B cell (primary cell): ENCODE data around the gene TMUB2. TPM values are rescaled to one million over a fixed set of nuclear protein-coding genes. Genes with fewer than 3 reads are reported as not detected.

Source experiments
- ATAC-seq: fragments of 200-7000 bp; cut with Tn5 transposase; one replicate; pipeline ENCODE4 v1.10.0; 2021; ENCODE audit warnings: low read depth, mild to moderate bottlenecking, moderate number of reproducible peaks, moderate library complexity
- CTCF ChIA-PET: fragments of 350-600 bp; sonication (Branson Sonifier 250); formaldehyde crosslinking; loops from one replicate; lab custom pipeline; 2021; ENCODE audit warnings: antibody characterized with exemption, inconsistent platforms; lab: Charles Lee
- POLR2A ChIA-PET: fragments of 350-600 bp; sonication (Branson Sonifier 250); formaldehyde crosslinking; loops from one replicate; lab custom pipeline; 2021; ENCODE audit warnings: antibody characterized with exemption; lab: Charles Lee
- DNase-seq: peaks from one replicate; pipeline ENCODE4 v3.0.0; 2013
- H2AFZ ChIP-seq: 2 replicates; pipeline ENCODE4 v1.6.1; 2012; ENCODE audit warnings: mild to moderate bottlenecking, low read depth, low read length; ENCODE audit not compliant: insufficient read depth, poor library complexity, severe bottlenecking
- H3K27ac ChIP-seq, 2 donors: 1 replicate in 1 of 2; 2 replicates in 1 of 2; pipeline ENCODE4 v1.5.1; 2012 to 2013; ENCODE audit warnings: low read length in 2 of 2, mild to moderate bottlenecking in 2 of 2, moderate library complexity in 1 of 2
- H3K27me3 ChIP-seq, 4 experiments: fragments of 200-600 bp in 1 of 4; sonication (generic) in 1 of 4; replicated peaks in 1 of 4; 1 replicate in 2 of 4; 2 replicates in 2 of 4; pipeline versions ENCODE4 v1.6.1 to v1.7.0; 2013 to 2016; ENCODE audit warnings: low read length in 3 of 4, mild to moderate bottlenecking in 2 of 4, mixed read lengths in 1 of 4, moderate library complexity in 1 of 4; ENCODE audit not compliant: insufficient read depth in 4 of 4, control insufficient read depth in 3 of 4; ENCODE audit errors: control extremely low read depth in 1 of 4
- H3K36me3 ChIP-seq, 2 experiments: replicated peaks in 1 of 2; 1 replicate in 1 of 2; 2 replicates in 1 of 2; pipeline versions ENCODE4 v1.6.1 to v1.7.1; 2013; ENCODE audit warnings: low read length in 1 of 2; ENCODE audit not compliant: insufficient read depth in 2 of 2, control insufficient read depth in 1 of 2; ENCODE audit errors: control extremely low read depth in 1 of 2, extremely low read depth in 1 of 2
- H3K4me1 ChIP-seq, 2 donors: fragments of 200-600 bp in 1 of 2; sonication (generic) in 1 of 2; 1 replicate in 1 of 2; 2 replicates in 1 of 2; pipeline versions ENCODE4 v1.5.1 to v1.6.1; 2013 to 2017; ENCODE audit warnings: low read length in 2 of 2; ENCODE audit not compliant: control insufficient read depth in 2 of 2, insufficient read depth in 2 of 2
- H3K4me2 ChIP-seq: replicated peaks from 2 replicates; pipeline ENCODE3; 2012; ENCODE audit warnings: mild to moderate bottlenecking, low read depth, low read length; ENCODE audit not compliant: poor library complexity, severe bottlenecking
- H3K4me3 ChIP-seq, 5 experiments: fragments of 200-600 bp in 1 of 5; sonication (generic) in 1 of 5; 1 replicate in 3 of 5; 2 replicates in 2 of 5; pipeline versions ENCODE4 v1.5.1 to v1.7.0; 2011 to 2016; ENCODE audit warnings: low read length in 4 of 5, mild to moderate bottlenecking in 4 of 5, low read depth in 2 of 5, control low read depth in 1 of 5, moderate library complexity in 1 of 5; ENCODE audit not compliant: insufficient read depth in 1 of 5; ENCODE audit errors: control extremely low read depth in 1 of 5, extremely low read depth in 1 of 5
- H3K79me2 ChIP-seq: fragments of 200-600 bp; sonication (generic); one replicate; pipeline ENCODE4 v1.6.0; 2016; ENCODE audit warnings: low read length; ENCODE audit not compliant: control insufficient read depth, insufficient read depth
- H3K9ac ChIP-seq: fragments of 200-600 bp; sonication (generic); 2 replicates; pipeline ENCODE4 v1.6.1; 2017; ENCODE audit warnings: mild to moderate bottlenecking, low read length, moderate library complexity
- H3K9me3 ChIP-seq, 3 donors: one replicate each; pipeline versions ENCODE4 v1.6.1 to v1.7.1; 2013; ENCODE audit warnings: low read length in 2 of 3; ENCODE audit not compliant: control insufficient read depth in 2 of 3, insufficient read depth in 1 of 3; ENCODE audit errors: control extremely low read depth in 1 of 3
- H4K20me1 ChIP-seq: 2 replicates; pipeline ENCODE4 v1.6.0; 2012; ENCODE audit warnings: mild to moderate bottlenecking, low read length; ENCODE audit not compliant: insufficient read depth, control insufficient read depth, poor library complexity, severe bottlenecking
- H3K27ac Mint-ChIP-seq: one replicate; pipeline ENCODE4 v1.8.0; 2021; ENCODE audit warnings: mixed read lengths
- H3K27me3 Mint-ChIP-seq: one replicate; pipeline ENCODE4 v1.8.0; 2021; ENCODE audit warnings: mixed read lengths
- H3K4me1 Mint-ChIP-seq: one replicate; pipeline ENCODE4 v1.8.0; 2021; ENCODE audit warnings: mixed read lengths
- H3K4me3 Mint-ChIP-seq: one replicate; pipeline ENCODE4 v1.8.0; 2021; ENCODE audit warnings: mixed read lengths
- H3K9me3 Mint-ChIP-seq: one replicate; pipeline ENCODE4 v1.8.0; 2022; ENCODE audit warnings: mixed read lengths; ENCODE audit not compliant: insufficient read depth
- CTCF ChIP-seq: fragments of 200-600 bp; IDR thresholded peaks from one replicate; pipeline ENCODE4 v1.8.0; 2022; ENCODE audit warnings: antibody characterized with exemption, mild to moderate bottlenecking
- EZH2 ChIP-seq: IDR thresholded peaks from 2 replicates; pipeline ENCODE4 v1.6.1; 2012; ENCODE audit warnings: borderline replicate concordance, low read depth, mild to moderate bottlenecking, moderate library complexity, low read length; ENCODE audit not compliant: insufficient read depth, poor library complexity, severe bottlenecking
- WGBS: methylation state at CpG from one replicate; pipeline ENCODE4 v1.1.5; 2013; ENCODE audit warnings: missing lambda C conversion rate; ENCODE audit not compliant: insufficient coverage; 5-methylcytosine and 5-hydroxymethylcytosine counted together
- intact Hi-C: fragments of 100-400 bp; cut with micrococcal nuclease; formaldehyde crosslinking; loops from one replicate; pipeline ENCODE4 v1.10.0; 2022
- polyA plus RNA-seq: library from polyadenylated mRNA; depleted of rRNA; stranded (reverse); fragments of >200 nt; gene quantifications from 2 replicates; pipeline ENCODE4 v1.2.3, GENCODE V29; 2012
- total RNA-seq, 2 donors: library from RNA; stranded (reverse); fragments of 120-200 nt in 1 of 2; gene quantifications; 1 replicate in 1 of 2; 2 replicates in 1 of 2; pipeline versions ENCODE4 v1.2.3 to v1.2.4, GENCODE V29; 2013 to 2022

Gene TMUB2
- total and polyA plus RNA-seq, 2 donors (not counting 1 experiment from before 2014, with no cell fraction given): 52.3 to 114 TPM

GRCh38 chr17:44216694-44217093 is 29.9 kb downstream of the TMUB2 start:
- Histone ChIP-seq H3K4me2 (peak overlapping the region; percentile 92), H3K36me3 (peaks cover 2 to 34% of the 10 kb centered on the region in 2 experiments), H3K9me3 (no peaks in the 10 kb centered on the region), H3K9ac (peak overlapping the region; percentile 77), H3K4me1 (peaks cover 43 to 56% of the 10 kb centered on the region in 2 donors), H2AFZ (no peak overlapping the region), H3K4me3 (peak overlapping the region; percentile 28 to 87 (median 74)), H3K79me2 (peaks cover 71% of the 10 kb centered on the region), H4K20me1 (peaks cover 6% of the 10 kb centered on the region), H3K27ac (peak overlapping the region; percentile 88 to 89), H3K27me3 (no peaks in the 10 kb centered on the region)
- intact Hi-C loops: loop anchor here (1.0 kb wide), 2 partner anchors 16 to 129 kb away; partner anchors contain the start of gene GRN
- ChIA-PET POLR2A (interaction anchor here (1.0 to 7.8 kb wide), 8 partner anchors 9 to 134 kb away, joined by 3 to 100 read pairs (median 5); partner anchors contain the start of genes ATXN7L3, GRN, SLC25A39 and TMUB2), CTCF (interaction anchor here (1.0 to 3.6 kb wide), 13 partner anchors 10 to 138 kb away, joined by 3 to 28 read pairs (median 9); partner anchors contain the start of genes GRN, HDAC5 and SLC25A39)
- Mint-ChIP-seq H3K9me3 (no peaks in the 10 kb centered on the region), H3K27me3 (no peaks in the 10 kb centered on the region), H3K27ac (peak overlapping the region; percentile 98), H3K4me3 (peak overlapping the region; percentile 84), H3K4me1 (peaks cover 54% of the 10 kb centered on the region)
- no peak for DNase-seq
- TF ChIP-seq CTCF (no peak), EZH2 (no peak)
- 25% methylated on average over 4 of the region's 5 CpGs for WGBS
- no peak for ATAC-seq

GRCh38 chr17:44217738-44218343 is 31.1 kb downstream of the TMUB2 start:
- H3K79me2 ChIP-seq: peaks cover 62% of the 10 kb centered on the region
- no peaks in the 10 kb centered on the region for H4K20me1 ChIP-seq
- H3K4me1 ChIP-seq: peaks cover 49 to 58% of the 10 kb centered on the region in 2 donors
- TF ChIP-seq CTCF (no peak), EZH2 (no peak)
- no peaks in the 10 kb centered on the region for H3K27me3 ChIP-seq
- peak overlapping the region; percentile 77 for H3K9ac ChIP-seq
- H2AFZ ChIP-seq: peak overlapping the region; percentile 43
- peak overlapping the region; percentile 92 for H3K4me2 ChIP-seq
- H3K27ac ChIP-seq: peak overlapping the region; percentile 88 to 89
- H3K9me3 ChIP-seq: no peaks in the 10 kb centered on the region
- POLR2A ChIA-PET: interaction anchor here (0.6 to 7.8 kb wide), 16 partner anchors 8 to 682 kb away, joined by 3 to 100 read pairs (median 5); partner anchors contain the start of genes ATXN7L3, EFTUD2, GRN and HDAC5
- WGBS: 3% methylated on average over 10 of the region's 10 CpGs
- peaks cover 2 to 29% of the 10 kb centered on the region in 2 experiments for H3K36me3 ChIP-seq
- Mint-ChIP-seq H3K4me3 (peak overlapping the region; percentile 84), H3K27ac (peak overlapping the region; percentile 98), H3K27me3 (no peaks in the 10 kb centered on the region), H3K4me1 (peaks cover 61% of the 10 kb centered on the region), H3K9me3 (no peaks in the 10 kb centered on the region)
- no peak for ATAC-seq
- H3K4me3 ChIP-seq: peak overlapping the region; percentile 61 to 87 (median 74)
- DNase-seq: no peak
- CTCF ChIA-PET: interaction anchor here (0.8 to 5.5 kb wide), 13 partner anchors 7 to 137 kb away, joined by 3 to 62 read pairs (median 9); partner anchors contain the start of genes GRN and HDAC5
- intact Hi-C loops: loop anchor here (1.0 to 2.0 kb wide), 4 partner anchors 8 to 148 kb away; partner anchors contain the start of genes G6PC3, HROB and TMUB2
